Neural cell (in vitro differentiated cells): ENCODE data around the gene GNA12. TPM values are rescaled to one million over a fixed set of nuclear protein-coding genes. Genes with fewer than 3 reads are reported as not detected.

Experiments used
- H2AFZ ChIP-seq: fragments of 200-600, 300-800 bp; sonication (generic), shearing (Covaris generic); 2 replicates; pipeline ENCODE4 v1.6.0; 2014; ENCODE audit warnings: low read depth, mild to moderate bottlenecking, antibody characterized with exemption, low read length, moderate library complexity
- H3F3A ChIP-seq: fragments of 200-600 bp; shearing (Covaris generic); 2 replicates; pipeline ENCODE4 v1.6.1; 2016; ENCODE audit warnings: mild to moderate bottlenecking, moderate library complexity, mixed read lengths, antibody characterized with exemption, low read length; ENCODE audit not compliant: insufficient read depth, poor library complexity, severe bottlenecking
- H3K27ac ChIP-seq: fragments of 200-600, 300-800 bp; sonication (generic), shearing (Covaris generic); 2 replicates; pipeline ENCODE4 v1.5.1; 2014; ENCODE audit warnings: mild to moderate bottlenecking, low read length, moderate library complexity
- H3K27me3 ChIP-seq: fragments of 300-800, 200-600 bp; sonication (generic), shearing (Covaris generic); 2 replicates; pipeline ENCODE4 v1.6.0; 2014; ENCODE audit warnings: mild to moderate bottlenecking, low read depth, low read length, moderate library complexity; ENCODE audit not compliant: insufficient read depth
- H3K36me3 ChIP-seq: fragments of 300-800, 200-600 bp; sonication (generic), shearing (Covaris generic); 2 replicates; pipeline ENCODE4 v1.5.1; 2014; ENCODE audit warnings: mild to moderate bottlenecking, antibody characterized with exemption, low read length, moderate library complexity; ENCODE audit not compliant: insufficient read depth
- H3K4me2 ChIP-seq: fragments of 300-800, 200-600 bp; sonication (generic), shearing (Covaris generic); 2 replicates; pipeline ENCODE4 v1.6.0; 2014; ENCODE audit warnings: mild to moderate bottlenecking, low read length
- H3K4me3 ChIP-seq: fragments of 300-800, 200-600 bp; sonication (generic), shearing (Covaris generic); 2 replicates; pipeline ENCODE4 v1.5.1; 2014; ENCODE audit warnings: mild to moderate bottlenecking, low read length, moderate library complexity
- H3K79me2 ChIP-seq: fragments of 200-600 bp; shearing (Covaris generic); replicated peaks from 2 replicates; pipeline ENCODE4 v1.6.0; 2014; ENCODE audit warnings: mild to moderate bottlenecking, low read length, moderate library complexity; ENCODE audit not compliant: insufficient read depth
- H3K9ac ChIP-seq: fragments of 300-800, 200-600 bp; sonication (generic), shearing (Covaris generic); 2 replicates; pipeline ENCODE4 v1.6.1; 2016; ENCODE audit warnings: mild to moderate bottlenecking, low read length, mixed read lengths
- H3K9me2 ChIP-seq: fragments of 200-600 bp; shearing (Covaris generic); 2 replicates; pipeline ENCODE4 v1.6.1; 2016; ENCODE audit warnings: mild to moderate bottlenecking, low read length, mixed read lengths; ENCODE audit not compliant: insufficient read depth
- H3K9me3 ChIP-seq: fragments of 200-600, 300-800 bp; sonication (generic), shearing (Covaris generic); 2 replicates; pipeline ENCODE4 v1.6.1; 2016; ENCODE audit warnings: mild to moderate bottlenecking, mixed run types, low read length, moderate library complexity, mixed read lengths
- H4K20me1 ChIP-seq: fragments of 200-600 bp; shearing (Covaris generic); 2 replicates; pipeline ENCODE4 v1.6.1; 2016; ENCODE audit warnings: mild to moderate bottlenecking, mixed run types; ENCODE audit not compliant: insufficient read depth
- CTCF ChIP-seq: fragments of 450-650 bp; IDR thresholded peaks from 2 replicates; pipeline ENCODE4 v1.5.1; 2014; ENCODE audit warnings: antibody characterized with exemption, mild to moderate bottlenecking, moderate library complexity; ENCODE audit not compliant: poor library complexity, severe bottlenecking
- EP300 ChIP-seq: fragments of 450-650 bp; conservative IDR thresholded peaks from 2 replicates; pipeline ENCODE4 v1.6.1; 2014; ENCODE audit warnings: antibody characterized with exemption, mild to moderate bottlenecking, moderate library complexity; ENCODE audit not compliant: poor library complexity, severe bottlenecking
- EZH2 ChIP-seq: fragments of 200-600, 300-800 bp; shearing (Covaris generic), sonication (generic); IDR thresholded peaks from 2 replicates; pipeline ENCODE4 v1.6.1; 2014; ENCODE audit warnings: antibody characterized with exemption, low read length, borderline replicate concordance, mild to moderate bottlenecking; ENCODE audit not compliant: insufficient read depth, poor library complexity, severe bottlenecking
- MXI1 ChIP-seq: fragments of 450-650 bp; conservative IDR thresholded peaks from 2 replicates; pipeline ENCODE4 v1.6.1; 2014; ENCODE audit warnings: antibody characterized with exemption, mild to moderate bottlenecking; ENCODE audit not compliant: poor library complexity, severe bottlenecking
- POLR2AphosphoS5 ChIP-seq: IDR thresholded peaks from 2 replicates; pipeline ENCODE4 v1.6.1; 2012
- RAD21 ChIP-seq: fragments of 450-650 bp; conservative IDR thresholded peaks from 2 replicates; pipeline ENCODE4 v1.6.1; 2014; ENCODE audit warnings: antibody characterized with exemption, mild to moderate bottlenecking, moderate library complexity
- REST ChIP-seq: IDR thresholded peaks from 2 replicates; pipeline ENCODE4 v1.6.1; 2012; ENCODE audit warnings: borderline replicate concordance
- SMC3 ChIP-seq: fragments of 450-650 bp; conservative IDR thresholded peaks from 2 replicates; pipeline ENCODE4 v1.6.1; 2014; ENCODE audit warnings: antibody characterized with exemption, mild to moderate bottlenecking, moderate library complexity; ENCODE audit not compliant: poor library complexity
- TAF1 ChIP-seq: IDR thresholded peaks from 2 replicates; pipeline ENCODE4 v1.6.1; 2012; ENCODE audit warnings: low read depth
- polyA plus RNA-seq: library from polyadenylated mRNA; depleted of rRNA; stranded (reverse); fragments of >200 nt; gene quantifications from 2 replicates; pipeline ENCODE4 v1.2.3, GENCODE V29; 2014

Gene GNA12
- polyA plus RNA-seq, 1 donor from 2014 or later: 15.5 TPM

- H3K4me3 ChIP-seq: no peak overlapping the region
- no peak overlapping the region for H3K27ac ChIP-seq
- H4K20me1 ChIP-seq: no peaks in the 10 kb centered on the region
- no peak overlapping the region for H3K9ac ChIP-seq
- H2AFZ ChIP-seq: no peak overlapping the region
- no peaks in the 10 kb centered on the region for H3K9me2 ChIP-seq
- H3F3A ChIP-seq: no peaks in the 10 kb centered on the region
- no peaks in the 10 kb centered on the region for H3K79me2 ChIP-seq
- peaks cover 5% of the 10 kb centered on the region for H3K36me3 ChIP-seq
- TF ChIP-seq RAD21 (no peak), POLR2AphosphoS5 (no peak), REST (no peak), TAF1 (no peak), CTCF (no peak), MXI1 (no peak), EZH2 (no peak), EP300 (no peak), SMC3 (no peak)
- no peak overlapping the region for H3K4me2 ChIP-seq
- H3K9me3 ChIP-seq: no peaks in the 10 kb centered on the region
- no peaks in the 10 kb centered on the region for H3K27me3 ChIP-seq
Measured at GRCh38 chr7:2721842-2722241, 122.3 kb downstream of the GNA12 start.

GRCh38 chr7:2720024-2720423 is 124.1 kb downstream of the GNA12 start:
- Histone ChIP-seq H3K27me3 (no peaks in the 10 kb centered on the region), H2AFZ (no peak overlapping the region), H3K27ac (no peak overlapping the region), H3K9ac (no peak overlapping the region), H3K79me2 (no peaks in the 10 kb centered on the region), H3K36me3 (peaks cover 5% of the 10 kb centered on the region), H3F3A (no peaks in the 10 kb centered on the region), H3K4me3 (no peak overlapping the region), H3K4me2 (no peak overlapping the region), H3K9me2 (no peaks in the 10 kb centered on the region), H3K9me3 (no peaks in the 10 kb centered on the region), H4K20me1 (no peaks in the 10 kb centered on the region)
- peak; percentile 60 for TF ChIP-seq POLR2AphosphoS5
- no peak for TF ChIP-seq TAF1
- TF ChIP-seq EP300: no peak

GRCh38 chr7:2719007-2719406 is 125.1 kb downstream of the GNA12 start:
- Histone ChIP-seq H3K27me3 (no peaks in the 10 kb centered on the region), H3K79me2 (no peaks in the 10 kb centered on the region), H3K9me3 (no peaks in the 10 kb centered on the region), H3K9ac (no peak overlapping the region), H3K4me3 (no peak overlapping the region), H2AFZ (no peak overlapping the region), H3K9me2 (no peaks in the 10 kb centered on the region), H3K36me3 (peaks cover 5% of the 10 kb centered on the region), H3K27ac (no peak overlapping the region), H3K4me2 (no peak overlapping the region), H3F3A (no peaks in the 10 kb centered on the region), H4K20me1 (no peaks in the 10 kb centered on the region)
- no peak for TF ChIP-seq REST
- TF ChIP-seq EZH2: no peak
- peak; percentile 17 for TF ChIP-seq CTCF
